Measurements from ENCODE around the gene PANX3. TPM values are rescaled to one million over a fixed set of nuclear protein-coding genes. Genes with fewer than 3 reads are reported as not detected.

PANX3 gene
- total and polyA plus RNA-seq, 2 of the 4 experiments (the other 2 are of a cell fraction), result not detected

GRCh38 chr11:124592627-124593026 is 18.6 kb upstream of the PANX3 start:
- ATAC-seq (ENCODE audit: low read depth), result no peak
- no peaks in the 10 kb centered on the region for H3K36me3 ChIP-seq (ENCODE audit: control insufficient read depth, insufficient read depth, low read length)
- dilution Hi-C loops (cut with HindIII; ENCODE audit: low sequenced_read_pairs, unreplicated experiment) (no loop called here), intact Hi-C loops (cut with micrococcal nuclease) (no loop called here), in situ Hi-C loops (cut with MboI; ENCODE audit: low sequenced_read_pairs) (loop anchor here (25.0 kb wide), 1 partner anchor 530 kb away; no protein-coding TSS in a partner anchor)
- no peak overlapping the region for H3K4me3 ChIP-seq (ENCODE audit: insufficient read depth, low read depth, low read length)
- H3K14ac ChIP-seq (replicated peaks; ENCODE audit: low read depth, low read length), result no peak overlapping the region
- no peak overlapping the region for H3K9ac ChIP-seq (ENCODE audit: low read depth, low read length)
- H3K4me1 ChIP-seq (ENCODE audit: control insufficient read depth, insufficient read depth, low read length), result no peaks in the 10 kb centered on the region
- H4K20me1 ChIP-seq (ENCODE audit: insufficient read depth, low read length), result no peaks in the 10 kb centered on the region
- no peak overlapping the region for H3K4ac ChIP-seq (ENCODE audit: low read depth, low read length)
- H4K8ac ChIP-seq (ENCODE audit: low read depth in 2 of 2, low read length in 2 of 2), result no peak overlapping the region
- H3K27me3 ChIP-seq (ENCODE audit: control insufficient read depth, insufficient read depth, low read length), result peaks cover 6% of the 10 kb centered on the region
- CTCF ChIA-PET, result no interaction called here
- no peak overlapping the region for H3K18ac ChIP-seq (ENCODE audit: low read depth, low read length)
- no peak overlapping the region for H2BK5ac ChIP-seq (ENCODE audit: low read depth, low read length, poor library complexity, severe bottlenecking)
- no peak overlapping the region for H2AK9ac ChIP-seq (replicated peaks; ENCODE audit: low read depth, low read length, poor library complexity)
- no TSS peak for BruUV-seq (replicated peaks)
- H4K5ac ChIP-seq (ENCODE audit: low read depth, low read length), result no peak overlapping the region
- no peak overlapping the region for H3K56ac ChIP-seq (ENCODE audit: extremely low read depth, insufficient read depth, low read length)
- no peaks in the 10 kb centered on the region for H3K9me3 ChIP-seq (ENCODE audit: control insufficient read depth, insufficient read depth, low read length)
- no peak overlapping the region for H2BK120ac ChIP-seq (ENCODE audit: low read depth, low read length)
- POLR2A ChIA-PET (ENCODE audit: unreplicated experiment), result no interaction called here
- H3K79me1 ChIP-seq (ENCODE audit: low read depth in 1 of 2, low read length in 2 of 2), result no peaks in the 10 kb centered on the region
- H3K9me1 ChIP-seq (ENCODE audit: insufficient read depth, low read length), result no peaks in the 10 kb centered on the region
- TF ChIP-seq MXI1 (IDR thresholded peaks at IDR 0.05; ENCODE audit: borderline replicate concordance, low read depth, low read length), result no peak
- no peak for DNase-seq
- H2AFZ ChIP-seq (replicated peaks; ENCODE audit: low read length, poor library complexity), result no peak overlapping the region
- no peak overlapping the region for H2AK5ac ChIP-seq (ENCODE audit: low read depth, low read length)
- no peak overlapping the region for H2BK15ac ChIP-seq (ENCODE audit: low read depth, low read length)
- H4K91ac ChIP-seq (ENCODE audit: insufficient read depth, low read depth, low read length), result no peak overlapping the region
- H3K23ac ChIP-seq (ENCODE audit: low read depth, low read length), result no peak overlapping the region
- WGBS, 2 experiments (ENCODE audit: extremely low coverage in 2 of 2, insufficient read length in 1 of 2), result 50% methylated on average over 1 of the region's 6 CpGs; no CpG with 5 or more reads in 1 of the 2 experiments
- H3K27ac ChIP-seq (ENCODE audit: insufficient read depth, low read length), result no peak overlapping the region
- H3K4me2 ChIP-seq (ENCODE audit: low read depth, low read length), result no peak overlapping the region
- H2BK20ac ChIP-seq (ENCODE audit: low read depth, low read length), result no peak overlapping the region
